ENCODE results near the gene IL10RA.

Gene IL10RA

GRCh38 chr11:117950993-117951961, 34.9 kb upstream of the IL10RA start:
- TF ChIP-seq CTCF (IDR thresholded peaks at IDR 0.05; ENCODE audit: extremely low read depth, missing control alignments): no peak
- DNase-seq (ENCODE audit: low spot score): no peak

- no peak for TF ChIP-seq CTCF (IDR thresholded peaks at IDR 0.05; ENCODE audit: extremely low read depth, missing control alignments)
- DNase-seq (ENCODE audit: low spot score): no peak
These were observed 33.0 kb upstream of the IL10RA start for GRCh38 chr11:117953024-117953671.

GRCh38 chr11:117958949-117959348, 27.2 kb upstream of the IL10RA start:
- no peak for DNase-seq (ENCODE audit: low spot score)
- TF ChIP-seq CTCF (IDR thresholded peaks at IDR 0.05; ENCODE audit: extremely low read depth, missing control alignments): no peak

- DNase-seq (ENCODE audit: low spot score): no peak
- no peak for TF ChIP-seq CTCF (IDR thresholded peaks at IDR 0.05; ENCODE audit: extremely low read depth, missing control alignments)
These were observed 26.6 kb upstream of the IL10RA start for GRCh38 chr11:117959438-117960149.

- no peak for DNase-seq (ENCODE audit: low spot score)
- no peak for TF ChIP-seq CTCF (IDR thresholded peaks at IDR 0.05; ENCODE audit: extremely low read depth, missing control alignments)
These were observed 25.8 kb upstream of the IL10RA start for GRCh38 chr11:117960406-117960805.

- no peak for TF ChIP-seq CTCF (IDR thresholded peaks at IDR 0.05; ENCODE audit: extremely low read depth, missing control alignments)
These were observed 24.3 kb upstream of the IL10RA start for GRCh38 chr11:117961896-117962295.

More at GRCh38 chr11:117961896-117962295, 24.3 kb upstream of the IL10RA start:
- no peak for DNase-seq (ENCODE audit: low spot score)

All from GM20000 (cell line).